ENCODE data around the gene BATF. TPM values are rescaled to one million over a fixed set of nuclear protein-coding genes. Genes with fewer than 3 reads are reported as not detected.
A peak's percentile ranks its signal among the peaks of the same experiment; 100 is the strongest.
"Not testable (repeated sequence)": the region's sequence is repeated elsewhere in the genome, so short reads cannot be mapped to it uniquely, and the experiment has no call there.

Gene BATF
- total RNA-seq (10 to 100 TPM; 20.3 to 21.3 TPM), total RNA-seq (47.3 to 74.3 reads per million in 2 donors)

GRCh38 chr14:75522224-75522982, at the start of gene BATF:
BATF (plus strand) TSS chr14:75522469; CDS start chr14:75522683, 214 bp downstream.
- H3K4me3 Mint-ChIP-seq = peak within 1 kb of the TSS; percentile 100
- DNase-seq = peak; percentile 52 to 60 (median 56)
- H3K36me3 Mint-ChIP-seq (ENCODE audit: low read depth) = peaks cover 6% of the 10 kb centered on the region
- H3K27ac Mint-ChIP-seq = peak within 1 kb of the TSS; percentile 100
- ATAC-seq = peak; percentile 84
- no peaks in the 10 kb centered on the region for H3K9me3 ChIP-seq (ENCODE audit: control insufficient read depth, low read length, poor library complexity, severe bottlenecking)
- H3K27me3 Mint-ChIP-seq = no peaks in the 10 kb centered on the region
- peaks cover 56% of the 10 kb centered on the region for H3K4me1 Mint-ChIP-seq

GRCh38 chr14:75474127-75474526, 48.1 kb upstream of the BATF start:
- not testable (repeated sequence) for ATAC-seq; H3K4me3 Mint-ChIP-seq; H3K36me3 Mint-ChIP-seq (ENCODE audit: low read depth); DNase-seq; H3K27ac Mint-ChIP-seq; H3K9me3 ChIP-seq (ENCODE audit: control insufficient read depth, low read length, poor library complexity, severe bottlenecking); H3K4me1 Mint-ChIP-seq
- peaks cover 11% of the 10 kb centered on the region for H3K27me3 Mint-ChIP-seq

GRCh38 chr14:75476274-75476995, 45.8 kb upstream of the BATF start:
- H3K9me3 ChIP-seq (ENCODE audit: control insufficient read depth, low read length, poor library complexity, severe bottlenecking) = no peaks in the 10 kb centered on the region
- Mint-ChIP-seq H3K36me3 (ENCODE audit: low read depth) (peaks cover 3% of the 10 kb centered on the region), H3K4me3 (no peak overlapping the region), H3K4me1 (no peaks in the 10 kb centered on the region), H3K27me3 (peaks cover 26% of the 10 kb centered on the region), H3K27ac (no peak overlapping the region)
- ATAC-seq (no peak), DNase-seq (no peak)

DNA sequence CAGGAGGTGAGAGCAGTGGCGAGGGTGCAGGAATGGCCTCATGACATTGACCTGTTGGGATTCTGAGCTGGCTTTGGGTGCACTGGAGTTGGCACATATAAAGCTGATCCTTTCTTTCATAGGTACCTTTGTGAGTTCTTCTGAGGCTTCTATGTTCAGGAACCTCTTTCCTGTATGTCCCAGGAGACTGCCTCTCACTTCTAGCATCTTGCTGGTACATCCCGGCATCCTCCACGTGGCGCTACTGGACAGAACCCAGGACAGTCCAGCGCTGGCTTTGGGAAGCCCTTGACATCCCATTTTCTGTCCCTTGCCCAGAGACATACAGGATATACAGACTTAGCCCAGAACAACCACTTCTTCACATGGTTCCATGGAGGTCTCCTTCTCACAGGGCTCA, 44.4 kb upstream of the BATF start:
- H3K9me3 ChIP-seq (ENCODE audit: control insufficient read depth, low read length, poor library complexity, severe bottlenecking) = no peaks in the 10 kb centered on the region
- peaks cover 22% of the 10 kb centered on the region for H3K27me3 Mint-ChIP-seq
- ATAC-seq (no peak), DNase-seq (no peak)
- H3K4me1 Mint-ChIP-seq = no peaks in the 10 kb centered on the region
- H3K36me3 Mint-ChIP-seq (ENCODE audit: low read depth) = peaks cover 3% of the 10 kb centered on the region
- H3K4me3 Mint-ChIP-seq = no peak overlapping the region
- H3K27ac Mint-ChIP-seq = no peak overlapping the region

GRCh38 chr14:75479770-75480600, 42.3 kb upstream of the BATF start:
- DNase-seq (no peak), ATAC-seq (no peak)
- Mint-ChIP-seq H3K4me1 (no peaks in the 10 kb centered on the region), H3K4me3 (no peak overlapping the region), H3K36me3 (ENCODE audit: low read depth) (peaks cover 3% of the 10 kb centered on the region), H3K27me3 (peaks cover 22% of the 10 kb centered on the region), H3K27ac (no peak overlapping the region)
- H3K9me3 ChIP-seq (ENCODE audit: control insufficient read depth, low read length, poor library complexity, severe bottlenecking) = no peaks in the 10 kb centered on the region

DNA sequence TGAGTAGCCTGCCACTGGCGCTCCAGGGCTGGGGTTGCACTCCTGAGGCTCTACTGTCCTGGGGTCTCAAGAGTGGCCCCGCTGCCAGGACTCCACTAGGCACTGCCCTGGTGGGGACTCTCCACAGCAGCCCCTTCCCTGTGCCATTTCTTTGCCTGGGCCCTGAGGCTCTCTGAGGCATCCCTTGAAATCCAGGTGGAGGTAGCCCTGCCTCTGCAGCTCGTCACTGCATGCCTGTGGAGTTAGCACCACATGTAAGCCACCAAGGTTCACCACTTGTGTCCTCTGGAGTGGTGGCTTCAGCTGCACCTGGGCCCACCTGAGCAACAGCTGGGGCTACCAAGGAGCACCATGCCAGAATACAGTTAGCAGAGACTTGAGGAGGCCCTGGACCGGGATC, 39.9 kb upstream of the BATF start:
- Mint-ChIP-seq H3K27me3 (peaks cover 17% of the 10 kb centered on the region), H3K36me3 (ENCODE audit: low read depth) (peaks cover 3% of the 10 kb centered on the region), H3K4me3 (no peak overlapping the region), H3K27ac (no peak overlapping the region), H3K4me1 (peaks cover 4% of the 10 kb centered on the region)
- ATAC-seq (no peak), DNase-seq (no peak)
- H3K9me3 ChIP-seq (ENCODE audit: control insufficient read depth, low read length, poor library complexity, severe bottlenecking) = no peaks in the 10 kb centered on the region

GRCh38 chr14:75484711-75485429, 37.4 kb upstream of the BATF start:
- Mint-ChIP-seq H3K27me3 (peaks cover 15% of the 10 kb centered on the region), H3K4me1 (peaks cover 9% of the 10 kb centered on the region), H3K36me3 (ENCODE audit: low read depth) (peaks cover 1% of the 10 kb centered on the region), H3K4me3 (no peak overlapping the region), H3K27ac (no peak overlapping the region)
- ATAC-seq (no peak), DNase-seq (no peak)
- H3K9me3 ChIP-seq (ENCODE audit: control insufficient read depth, low read length, poor library complexity, severe bottlenecking) = no peaks in the 10 kb centered on the region

DNA sequence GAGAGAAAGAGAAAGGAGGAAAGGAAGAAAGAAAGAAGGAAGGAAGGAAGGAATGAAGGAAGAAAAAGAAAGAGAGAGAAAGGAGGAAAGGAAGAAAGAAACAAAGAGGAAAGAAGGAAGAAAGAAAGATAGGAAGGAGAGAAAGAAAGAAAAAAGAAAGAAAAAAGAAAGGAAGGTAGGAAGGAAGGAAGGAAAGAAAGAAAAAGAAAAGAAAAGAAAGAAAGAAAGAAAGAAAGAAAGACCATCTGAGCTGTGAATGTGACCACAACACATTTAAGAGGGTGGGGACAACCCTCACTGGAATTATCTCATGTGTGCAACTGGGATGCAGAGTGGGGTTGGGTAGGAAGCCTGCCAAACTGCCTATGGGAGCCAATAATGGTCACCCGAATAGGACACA, 36.0 kb upstream of the BATF start:
- Mint-ChIP-seq H3K27ac (no peak overlapping the region), H3K4me3 (no peak overlapping the region), H3K36me3 (ENCODE audit: low read depth) (no peaks in the 10 kb centered on the region), H3K27me3 (peaks cover 4% of the 10 kb centered on the region), H3K4me1 (peaks cover 9% of the 10 kb centered on the region)
- DNase-seq (no peak), ATAC-seq (no peak)
- H3K9me3 ChIP-seq (ENCODE audit: control insufficient read depth, low read length, poor library complexity, severe bottlenecking) = no peaks in the 10 kb centered on the region

DNA sequence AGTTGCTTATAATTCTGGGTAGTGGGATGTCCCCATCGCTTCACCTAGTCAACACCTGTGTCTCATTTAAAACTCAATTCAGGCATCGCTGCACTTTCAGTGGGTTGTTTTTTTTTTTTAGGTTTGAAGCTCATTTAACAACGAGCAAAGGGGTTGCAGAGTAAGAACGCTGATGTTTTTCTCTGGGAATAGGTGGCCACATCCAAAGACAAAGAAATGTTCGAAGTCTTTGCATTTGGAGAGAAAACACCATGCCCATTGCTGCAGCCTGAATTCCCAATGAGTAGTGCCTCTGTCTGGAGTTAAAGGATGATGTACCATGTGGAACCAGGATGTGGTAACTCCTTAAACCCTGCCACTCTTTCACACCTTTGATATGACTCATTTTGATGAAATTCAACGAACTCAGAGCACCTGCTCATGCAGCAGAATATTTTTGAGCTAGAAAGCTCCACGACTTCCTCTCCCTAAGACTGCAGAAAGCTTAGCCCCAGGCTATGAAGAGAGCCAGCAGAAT, 35.1 kb upstream of the BATF start:
- DNase-seq (no peak), ATAC-seq (peak; percentile 40)
- Mint-ChIP-seq H3K4me1 (peaks cover 9% of the 10 kb centered on the region), H3K36me3 (ENCODE audit: low read depth) (no peaks in the 10 kb centered on the region), H3K4me3 (no peak overlapping the region), H3K27me3 (no peaks in the 10 kb centered on the region), H3K27ac (no peak overlapping the region)
- H3K9me3 ChIP-seq (ENCODE audit: control insufficient read depth, low read length, poor library complexity, severe bottlenecking) = no peaks in the 10 kb centered on the region

DNA sequence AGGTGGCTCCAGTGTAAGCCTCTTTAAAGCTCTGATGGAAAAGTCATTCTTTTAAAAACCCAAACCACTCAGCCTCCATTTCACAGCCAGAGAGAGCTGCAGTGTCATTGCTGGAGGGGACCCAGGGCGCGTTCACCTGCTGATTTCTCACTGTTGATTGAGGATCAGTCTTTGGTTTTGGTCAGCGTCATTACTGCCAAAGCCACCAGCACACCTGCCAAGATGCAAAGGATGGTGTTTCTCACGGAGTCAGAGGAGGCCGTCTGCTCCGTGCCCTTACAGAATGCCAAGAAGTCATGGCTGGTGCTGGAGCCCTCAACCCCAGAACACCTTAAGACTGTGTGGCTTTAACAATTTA, 32.8 kb upstream of the BATF start:
- ATAC-seq = no peak
- no peaks in the 10 kb centered on the region for H3K9me3 ChIP-seq (ENCODE audit: control insufficient read depth, low read length, poor library complexity, severe bottlenecking)
- peak overlapping the region; percentile 77 for H3K27ac Mint-ChIP-seq
- DNase-seq = no peak
- no peaks in the 10 kb centered on the region for H3K27me3 Mint-ChIP-seq
- no peak overlapping the region for H3K4me3 Mint-ChIP-seq
- H3K36me3 Mint-ChIP-seq (ENCODE audit: low read depth) = no peaks in the 10 kb centered on the region
- H3K4me1 Mint-ChIP-seq = peaks cover 11% of the 10 kb centered on the region

DNA sequence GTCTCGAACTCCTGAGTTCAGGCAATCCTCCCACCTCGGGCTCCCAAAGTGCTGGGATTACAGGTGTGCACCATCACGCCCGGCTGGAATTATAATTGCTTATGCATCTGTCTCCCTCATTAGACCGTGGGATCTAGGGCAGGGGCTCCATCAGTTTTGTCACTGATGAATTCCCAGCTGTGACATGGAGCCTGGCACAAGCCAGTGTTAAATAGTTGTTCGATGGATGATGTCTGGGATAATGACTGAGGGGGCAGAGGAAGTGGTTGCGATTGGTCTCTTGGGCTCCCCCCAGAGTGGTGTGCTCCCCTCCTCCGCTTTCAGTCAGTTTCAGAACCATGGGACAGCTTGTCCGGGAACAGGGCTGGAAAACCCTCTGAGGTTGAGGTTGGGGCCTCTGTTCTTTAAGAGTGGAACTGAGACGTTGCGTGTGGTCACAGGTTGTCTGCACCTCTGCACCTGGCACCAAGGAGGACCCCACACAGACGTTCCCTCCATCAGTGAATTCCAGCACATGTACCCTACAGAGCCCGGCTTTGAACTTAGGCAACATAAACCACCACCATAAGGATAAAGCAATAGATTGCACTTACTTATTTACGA, 30.8 kb upstream of the BATF start:
- H3K27ac Mint-ChIP-seq = no peak overlapping the region
- no peaks in the 10 kb centered on the region for H3K36me3 Mint-ChIP-seq (ENCODE audit: low read depth)
- H3K4me1 Mint-ChIP-seq = peaks cover 7% of the 10 kb centered on the region
- no peak for DNase-seq
- H3K4me3 Mint-ChIP-seq = no peak overlapping the region
- no peak for ATAC-seq
- no peaks in the 10 kb centered on the region for H3K27me3 Mint-ChIP-seq
- H3K9me3 ChIP-seq (ENCODE audit: control insufficient read depth, low read length, poor library complexity, severe bottlenecking) = no peaks in the 10 kb centered on the region

- no peaks in the 10 kb centered on the region for H3K9me3 ChIP-seq (ENCODE audit: control insufficient read depth, low read length, poor library complexity, severe bottlenecking)
- no peak for DNase-seq
- Mint-ChIP-seq H3K27me3 (peaks cover 12% of the 10 kb centered on the region), H3K4me1 (peaks cover 13% of the 10 kb centered on the region), H3K27ac (peak overlapping the region; percentile 85), H3K36me3 (ENCODE audit: low read depth) (peaks cover 5% of the 10 kb centered on the region), H3K4me3 (no peak overlapping the region)
- no peak for ATAC-seq
Measured at GRCh38 chr14:75492832-75493591, 29.3 kb upstream of the BATF start.
